8988T (cell line): ENCODE data around the gene VENTX.

Source experiments
- DNase-seq: peaks from one replicate; pipeline ENCODE4 v3.0.0; 2011

VENTX gene

GRCh38 chr10:133202778-133203651 lies 34.6 kb upstream of the VENTX start:
- DNase-seq: no peak

GRCh38 chr10:133203652-133204195 lies 33.9 kb upstream of the VENTX start:
- DNase-seq: no peak

GRCh38 chr10:133204226-133205015 lies 33.2 kb upstream of the VENTX start:
- DNase-seq: no peak

GRCh38 chr10:133205146-133205545 lies 32.5 kb upstream of the VENTX start:
- DNase-seq: no peak

- DNase-seq: no peak
Measured at GRCh38 chr10:133206356-133207040, 31.2 kb upstream of the VENTX start.

- DNase-seq: no peak
Measured at GRCh38 chr10:133207041-133207600, 30.5 kb upstream of the VENTX start.

GRCh38 chr10:133207627-133208026 lies 30.0 kb upstream of the VENTX start:
- no peak for DNase-seq

GRCh38 chr10:133208466-133208865 lies 29.2 kb upstream of the VENTX start:
- DNase-seq: no peak

- DNase-seq: no peak
Measured at GRCh38 chr10:133209117-133209516, 28.5 kb upstream of the VENTX start.

- DNase-seq: no peak
Measured at GRCh38 chr10:133209641-133210040, 28.0 kb upstream of the VENTX start.

- DNase-seq: no peak
Measured at GRCh38 chr10:133210398-133211140, 27.1 kb upstream of the VENTX start.

GRCh38 chr10:133211141-133211830 lies 26.4 kb upstream of the VENTX start:
- DNase-seq: no peak

GRCh38 chr10:133211959-133212852 lies 25.4 kb upstream of the VENTX start:
- no peak for DNase-seq

- DNase-seq: no peak
Measured at GRCh38 chr10:133212853-133213494, 24.7 kb upstream of the VENTX start.

- no peak for DNase-seq
Measured at GRCh38 chr10:133213641-133214467, 23.8 kb upstream of the VENTX start.

GRCh38 chr10:133214468-133215410 lies 22.9 kb upstream of the VENTX start:
- DNase-seq: no peak

- no peak for DNase-seq
Measured at GRCh38 chr10:133215586-133215985, 22.1 kb upstream of the VENTX start.

- no peak for DNase-seq
Measured at GRCh38 chr10:133216776-133217175, 20.9 kb upstream of the VENTX start.
